DND-41 (cell line): ENCODE data around the gene C10orf120.

Experiments
- CTCF ChIP-seq: IDR thresholded peaks from 2 replicates; pipeline ENCODE4 v1.5.1; 2012; ENCODE audit warnings: borderline replicate concordance, low read length, moderate library complexity, mild to moderate bottlenecking; ENCODE audit not compliant: poor library complexity, severe bottlenecking; ENCODE audit errors: extremely low read depth
- EZH2 ChIP-seq: IDR thresholded peaks from 3 replicates; pipeline ENCODE4 v1.6.1; 2012; ENCODE audit warnings: borderline replicate concordance, low read depth, mild to moderate bottlenecking, moderate library complexity, low read length, inconsistent platforms; ENCODE audit not compliant: severe bottlenecking

- no peak for TF ChIP-seq CTCF
- TF ChIP-seq EZH2, result no peak
Measured at GRCh38 chr10:122665946-122666345, 33.7 kb downstream of the C10orf120 start.
